OCI-LY1 (cell line): Measurements from ENCODE around the gene C16orf95.

Source experiments
- EZH2 ChIP-seq: fragments of 200-600 bp; sonication (generic), shearing (Covaris generic); IDR thresholded peaks from 2 replicates; pipeline ENCODE4 v1.8.0; 2017; ENCODE audit warnings: borderline replicate concordance, mixed run types, mild to moderate bottlenecking, antibody characterized with exemption, low read length, moderate library complexity, mixed read lengths
- TF ChIP-seq, protein P1 (sequence below): fragments of 200-600 bp; sonication (generic), shearing (Covaris generic); IDR thresholded peaks from 2 replicates; pipeline ENCODE4 v1.5.1; 2017; ENCODE audit warnings: mild to moderate bottlenecking, antibody characterized with exemption, low read length, moderate library complexity, mixed read lengths

DNA sequence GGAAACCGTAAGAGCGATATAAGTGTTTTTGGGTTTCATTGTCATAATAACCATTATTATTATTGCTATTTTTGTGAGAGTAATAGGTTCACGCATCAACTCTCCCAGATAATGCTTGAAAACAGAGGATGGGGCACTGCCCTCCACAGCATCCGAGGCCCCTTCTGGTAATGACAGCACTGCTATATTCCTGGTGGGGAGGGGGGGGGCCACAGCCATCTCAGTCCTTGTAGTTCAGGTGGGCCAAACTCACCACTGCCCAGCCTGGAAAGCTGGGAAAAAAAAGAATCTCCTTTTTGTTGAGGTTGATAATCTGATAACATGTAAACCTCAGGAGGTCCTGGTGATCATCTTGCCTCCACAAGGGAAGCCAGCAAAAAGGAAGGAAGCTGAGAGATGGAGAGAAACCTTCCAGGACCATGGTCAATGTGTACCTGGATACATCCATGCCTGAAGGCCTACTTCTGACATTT, 706 bp downstream of the C16orf95 start:
- TF ChIP-seq, protein P1, sequence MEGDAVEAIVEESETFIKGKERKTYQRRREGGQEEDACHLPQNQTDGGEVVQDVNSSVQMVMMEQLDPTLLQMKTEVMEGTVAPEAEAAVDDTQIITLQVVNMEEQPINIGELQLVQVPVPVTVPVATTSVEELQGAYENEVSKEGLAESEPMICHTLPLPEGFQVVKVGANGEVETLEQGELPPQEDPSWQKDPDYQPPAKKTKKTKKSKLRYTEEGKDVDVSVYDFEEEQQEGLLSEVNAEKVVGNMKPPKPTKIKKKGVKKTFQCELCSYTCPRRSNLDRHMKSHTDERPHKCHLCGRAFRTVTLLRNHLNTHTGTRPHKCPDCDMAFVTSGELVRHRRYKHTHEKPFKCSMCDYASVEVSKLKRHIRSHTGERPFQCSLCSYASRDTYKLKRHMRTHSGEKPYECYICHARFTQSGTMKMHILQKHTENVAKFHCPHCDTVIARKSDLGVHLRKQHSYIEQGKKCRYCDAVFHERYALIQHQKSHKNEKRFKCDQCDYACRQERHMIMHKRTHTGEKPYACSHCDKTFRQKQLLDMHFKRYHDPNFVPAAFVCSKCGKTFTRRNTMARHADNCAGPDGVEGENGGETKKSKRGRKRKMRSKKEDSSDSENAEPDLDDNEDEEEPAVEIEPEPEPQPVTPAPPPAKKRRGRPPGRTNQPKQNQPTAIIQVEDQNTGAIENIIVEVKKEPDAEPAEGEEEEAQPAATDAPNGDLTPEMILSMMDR: no peak
- no peak for TF ChIP-seq EZH2
